Measurements from ENCODE around the gene TTYH3. TPM values are rescaled to one million over a fixed set of nuclear protein-coding genes. Genes with fewer than 3 reads are reported as not detected.

Gene TTYH3
- total and polyA plus RNA-seq, 9 of the 15 experiments (the other 6 are each of a cell fraction or from before 2014, with no cell fraction given) = 0.01 to 5.5 (median 1.1) TPM

DNA sequence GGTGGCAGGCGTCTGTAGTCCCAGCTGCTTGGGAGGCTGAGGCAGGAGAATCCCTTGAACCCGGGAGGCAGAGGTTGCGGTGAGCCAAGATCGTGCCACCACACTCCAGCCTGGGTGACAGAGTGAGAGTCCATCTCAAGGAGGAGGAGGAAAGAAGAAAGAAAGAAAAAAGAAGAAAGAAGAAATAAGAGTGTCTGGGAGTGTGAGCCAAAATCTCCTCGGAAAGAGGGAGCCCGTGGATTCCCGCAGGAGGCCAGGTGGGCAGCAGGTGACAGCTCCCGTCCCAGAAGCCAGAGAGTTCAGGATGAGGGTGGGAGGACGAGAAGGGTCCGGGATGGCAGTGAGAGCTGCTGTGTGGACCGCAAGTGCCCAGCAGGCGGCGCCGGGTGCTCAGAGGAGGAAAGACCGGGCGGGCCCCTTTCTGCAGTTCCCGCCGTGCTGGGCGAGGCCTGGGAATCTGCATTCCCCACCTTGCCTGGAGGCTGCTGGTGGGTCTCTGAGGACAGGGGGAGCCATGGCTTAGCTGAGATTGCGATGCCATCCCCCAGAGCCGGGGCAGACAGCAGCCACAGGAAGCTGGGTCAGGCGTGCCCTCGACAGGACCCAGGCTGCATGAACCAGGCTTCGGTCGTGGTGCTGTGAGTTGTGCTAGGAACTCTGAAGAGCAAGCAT lies 39.1 kb downstream of the TTYH3 start (continued):
- TF ChIP-seq CC2D1A (IDR thresholded peaks at IDR 0.05) (peak; percentile 68; the same call in 1 of the 2 replicates), HDAC2 (IDR thresholded peaks at IDR 0.05) (no peak), CHD4 (IDR thresholded peaks at IDR 0.05; ENCODE audit: insufficient read depth, insufficient replicate concordance, low read depth, low read length, poor library complexity, severe bottlenecking) (peak; percentile 37), KLF16 (IDR thresholded peaks at IDR 0.05) (peak; percentile 62; the same call in 1 of the 2 replicates), LARP7 (IDR thresholded peaks at IDR 0.05) (0 out of 2 replicates have a peak, but pooled peaks have one; percentile 13), MTA3 (IDR thresholded peaks at IDR 0.05; ENCODE audit: borderline replicate concordance) (peak; percentile 54; the same call in 1 of the 2 replicates), SRF (CRISPR knock-in tag; IDR thresholded peaks at IDR 0.05) (0 out of 4 replicates have a peak, but pooled peaks of 1 of the 2 experiments have one; percentile 37), NR2F6 (CRISPR knock-in tag; IDR thresholded peaks at IDR 0.05) (no peak), ZNF57 (CRISPR knock-in tag; IDR thresholded peaks at IDR 0.05) (no peak), ZNF263 (CRISPR knock-in tag; IDR thresholded peaks at IDR 0.05; ENCODE audit: borderline replicate concordance) (peak; percentile 66), BHLHE40 (IDR thresholded peaks at IDR 0.05; ENCODE audit: low read length) (peak; percentile 31; the same call in 1 of the 2 replicates), MAZ (CRISPR knock-in tag; conservative IDR thresholded peaks at IDR 0.05 in 1 of 2, IDR thresholded peaks at IDR 0.05 in 1 of 2) (peak; percentile 45 to 72; a peak in 3 of 4 replicates), E2F1 (CRISPR knock-in tag; IDR thresholded peaks at IDR 0.05) (peak; percentile 77; the same call in 1 of the 2 replicates), CREB1 (IDR thresholded peaks at IDR 0.05) (no peak), CREB1 (CRISPR knock-in tag; IDR thresholded peaks at IDR 0.05) (0 out of 2 replicates have a peak, but pooled peaks have one; percentile 17), E2F3 (CRISPR knock-in tag; IDR thresholded peaks at IDR 0.05) (peak; percentile 90), EP300 (IDR thresholded peaks at IDR 0.05; ENCODE audit: low read length) (no peak), ZNF324 (CRISPR knock-in tag; IDR thresholded peaks at IDR 0.05) (0 out of 2 replicates have a peak, but pooled peaks have one; percentile 19), MCM7 (IDR thresholded peaks at IDR 0.05) (no peak)
- TF ChIP-seq, protein P1, sequence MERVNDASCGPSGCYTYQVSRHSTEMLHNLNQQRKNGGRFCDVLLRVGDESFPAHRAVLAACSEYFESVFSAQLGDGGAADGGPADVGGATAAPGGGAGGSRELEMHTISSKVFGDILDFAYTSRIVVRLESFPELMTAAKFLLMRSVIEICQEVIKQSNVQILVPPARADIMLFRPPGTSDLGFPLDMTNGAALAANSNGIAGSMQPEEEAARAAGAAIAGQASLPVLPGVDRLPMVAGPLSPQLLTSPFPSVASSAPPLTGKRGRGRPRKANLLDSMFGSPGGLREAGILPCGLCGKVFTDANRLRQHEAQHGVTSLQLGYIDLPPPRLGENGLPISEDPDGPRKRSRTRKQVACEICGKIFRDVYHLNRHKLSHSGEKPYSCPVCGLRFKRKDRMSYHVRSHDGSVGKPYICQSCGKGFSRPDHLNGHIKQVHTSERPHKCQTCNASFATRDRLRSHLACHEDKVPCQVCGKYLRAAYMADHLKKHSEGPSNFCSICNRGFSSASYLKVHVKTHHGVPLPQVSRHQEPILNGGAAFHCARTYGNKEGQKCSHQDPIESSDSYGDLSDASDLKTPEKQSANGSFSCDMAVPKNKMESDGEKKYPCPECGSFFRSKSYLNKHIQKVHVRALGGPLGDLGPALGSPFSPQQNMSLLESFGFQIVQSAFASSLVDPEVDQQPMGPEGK (CRISPR knock-in tag; IDR thresholded peaks at IDR 0.05; ENCODE audit: borderline replicate concordance) = no peak
- TF ChIP-seq, protein P2, sequence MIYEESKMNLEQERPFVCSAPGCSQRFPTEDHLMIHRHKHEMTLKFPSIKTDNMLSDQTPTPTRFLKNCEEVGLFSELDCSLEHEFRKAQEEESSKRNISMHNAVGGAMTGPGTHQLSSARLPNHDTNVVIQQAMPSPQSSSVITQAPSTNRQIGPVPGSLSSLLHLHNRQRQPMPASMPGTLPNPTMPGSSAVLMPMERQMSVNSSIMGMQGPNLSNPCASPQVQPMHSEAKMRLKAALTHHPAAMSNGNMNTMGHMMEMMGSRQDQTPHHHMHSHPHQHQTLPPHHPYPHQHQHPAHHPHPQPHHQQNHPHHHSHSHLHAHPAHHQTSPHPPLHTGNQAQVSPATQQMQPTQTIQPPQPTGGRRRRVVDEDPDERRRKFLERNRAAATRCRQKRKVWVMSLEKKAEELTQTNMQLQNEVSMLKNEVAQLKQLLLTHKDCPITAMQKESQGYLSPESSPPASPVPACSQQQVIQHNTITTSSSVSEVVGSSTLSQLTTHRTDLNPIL (CRISPR knock-in tag; IDR thresholded peaks at IDR 0.05) = no peak
- TF ChIP-seq, protein P3, sequence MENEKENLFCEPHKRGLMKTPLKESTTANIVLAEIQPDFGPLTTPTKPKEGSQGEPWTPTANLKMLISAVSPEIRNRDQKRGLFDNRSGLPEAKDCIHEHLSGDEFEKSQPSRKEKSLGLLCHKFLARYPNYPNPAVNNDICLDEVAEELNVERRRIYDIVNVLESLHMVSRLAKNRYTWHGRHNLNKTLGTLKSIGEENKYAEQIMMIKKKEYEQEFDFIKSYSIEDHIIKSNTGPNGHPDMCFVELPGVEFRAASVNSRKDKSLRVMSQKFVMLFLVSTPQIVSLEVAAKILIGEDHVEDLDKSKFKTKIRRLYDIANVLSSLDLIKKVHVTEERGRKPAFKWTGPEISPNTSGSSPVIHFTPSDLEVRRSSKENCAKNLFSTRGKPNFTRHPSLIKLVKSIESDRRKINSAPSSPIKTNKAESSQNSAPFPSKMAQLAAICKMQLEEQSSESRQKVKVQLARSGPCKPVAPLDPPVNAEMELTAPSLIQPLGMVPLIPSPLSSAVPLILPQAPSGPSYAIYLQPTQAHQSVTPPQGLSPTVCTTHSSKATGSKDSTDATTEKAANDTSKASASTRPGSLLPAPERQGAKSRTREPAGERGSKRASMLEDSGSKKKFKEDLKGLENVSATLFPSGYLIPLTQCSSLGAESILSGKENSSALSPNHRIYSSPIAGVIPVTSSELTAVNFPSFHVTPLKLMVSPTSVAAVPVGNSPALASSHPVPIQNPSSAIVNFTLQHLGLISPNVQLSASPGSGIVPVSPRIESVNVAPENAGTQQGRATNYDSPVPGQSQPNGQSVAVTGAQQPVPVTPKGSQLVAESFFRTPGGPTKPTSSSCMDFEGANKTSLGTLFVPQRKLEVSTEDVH (IDR thresholded peaks at IDR 0.05; ENCODE audit: low read depth, partially characterized antibody) = peak; percentile 83
